Fibroblast of the aortic adventitia (primary cell): ENCODE results near the gene HBB. TPM values are rescaled to one million over a fixed set of nuclear protein-coding genes. Genes with fewer than 3 reads are reported as not detected.

ENCODE experiments used
- DNase-seq: peaks from one replicate; pipeline ENCODE4 v3.0.0-alpha.2; 2010; ENCODE audit warnings: low read depth
- H3K4me3 ChIP-seq: 2 replicates; pipeline ENCODE4 v1.5.1; 2011; ENCODE audit warnings: low read depth, mild to moderate bottlenecking, control low read depth, low read length, moderate library complexity
- total RNA-seq: library from RNA; depleted of rRNA; stranded (reverse); fragments of >200 nt; gene quantifications from 2 replicates; pipeline ENCODE4 v1.2.3, GENCODE V29; 2012; ENCODE audit warnings: low replicate concordance
- TF ChIP-seq, protein P1 (sequence below): IDR thresholded peaks from 2 replicates; pipeline ENCODE4 v1.5.1; 2011; ENCODE audit warnings: mild to moderate bottlenecking, low read length, control low read depth, inconsistent platforms; ENCODE audit not compliant: insufficient read depth

Gene HBB
- total RNA-seq, 1 donor: not detected

DNA sequence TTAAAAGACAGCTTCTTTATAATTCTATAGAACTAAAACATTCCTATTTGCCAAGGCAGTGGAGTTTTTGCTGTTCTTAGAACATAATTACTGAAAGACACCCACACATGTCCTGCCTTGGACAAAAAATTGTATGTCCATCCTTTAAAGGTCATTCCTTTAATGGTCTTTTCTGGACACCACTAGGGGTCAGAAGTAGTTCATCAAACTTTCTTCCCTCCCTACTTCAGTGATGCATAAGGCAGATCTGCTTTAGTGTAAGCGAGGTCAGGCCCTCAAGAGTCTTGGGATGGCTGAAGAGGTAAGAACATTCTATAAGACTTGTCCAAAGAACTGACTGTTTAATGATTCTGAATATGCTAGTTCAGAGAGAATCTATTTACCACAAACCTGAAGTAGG lies 22.1 kb downstream of the HBB start:
- TF ChIP-seq, protein P1, sequence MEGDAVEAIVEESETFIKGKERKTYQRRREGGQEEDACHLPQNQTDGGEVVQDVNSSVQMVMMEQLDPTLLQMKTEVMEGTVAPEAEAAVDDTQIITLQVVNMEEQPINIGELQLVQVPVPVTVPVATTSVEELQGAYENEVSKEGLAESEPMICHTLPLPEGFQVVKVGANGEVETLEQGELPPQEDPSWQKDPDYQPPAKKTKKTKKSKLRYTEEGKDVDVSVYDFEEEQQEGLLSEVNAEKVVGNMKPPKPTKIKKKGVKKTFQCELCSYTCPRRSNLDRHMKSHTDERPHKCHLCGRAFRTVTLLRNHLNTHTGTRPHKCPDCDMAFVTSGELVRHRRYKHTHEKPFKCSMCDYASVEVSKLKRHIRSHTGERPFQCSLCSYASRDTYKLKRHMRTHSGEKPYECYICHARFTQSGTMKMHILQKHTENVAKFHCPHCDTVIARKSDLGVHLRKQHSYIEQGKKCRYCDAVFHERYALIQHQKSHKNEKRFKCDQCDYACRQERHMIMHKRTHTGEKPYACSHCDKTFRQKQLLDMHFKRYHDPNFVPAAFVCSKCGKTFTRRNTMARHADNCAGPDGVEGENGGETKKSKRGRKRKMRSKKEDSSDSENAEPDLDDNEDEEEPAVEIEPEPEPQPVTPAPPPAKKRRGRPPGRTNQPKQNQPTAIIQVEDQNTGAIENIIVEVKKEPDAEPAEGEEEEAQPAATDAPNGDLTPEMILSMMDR: peak; percentile 69
- peak; percentile 88 for DNase-seq
- no peak overlapping the region for H3K4me3 ChIP-seq

DNA sequence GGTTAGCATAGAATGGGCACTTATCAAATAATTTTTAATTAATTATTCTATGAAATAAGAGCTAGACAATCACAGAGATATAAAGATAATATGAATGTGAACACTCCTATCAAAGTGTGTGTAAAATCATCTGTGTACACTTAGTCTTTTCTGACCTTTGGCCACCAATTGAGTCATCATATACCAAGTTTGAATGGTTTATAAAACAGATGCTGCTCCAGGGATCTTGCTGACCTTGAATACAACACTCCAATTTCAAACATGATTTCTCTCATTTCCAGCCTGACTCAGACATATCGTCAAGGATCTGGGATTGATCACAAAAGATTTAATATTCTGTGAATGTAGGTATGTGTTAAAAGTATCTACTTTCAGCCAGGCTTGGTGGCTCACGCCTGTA lies 23.5 kb downstream of the HBB start:
- DNase-seq: no peak
- no peak overlapping the region for H3K4me3 ChIP-seq
- TF ChIP-seq, protein P1: no peak

DNA sequence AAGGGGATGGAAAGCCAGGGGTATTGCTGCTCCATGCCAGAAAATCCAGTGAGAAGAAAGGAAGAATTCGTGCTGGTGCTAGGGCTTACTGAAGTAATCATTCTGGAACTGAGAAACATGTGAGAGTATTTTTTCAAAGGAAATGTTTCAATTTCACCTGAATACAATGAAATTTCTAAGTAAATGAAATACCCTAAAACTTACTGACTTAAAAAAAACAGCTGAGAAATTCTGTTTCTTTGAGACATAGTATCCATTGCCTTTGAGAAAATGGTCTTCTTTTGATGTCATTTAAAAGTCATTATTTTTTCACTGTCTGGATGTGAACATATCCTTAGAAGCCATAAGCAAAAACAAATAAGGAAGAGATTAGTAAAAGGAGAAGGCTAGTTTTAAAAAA lies 26.3 kb downstream of the HBB start, which contains the start of gene OR51V1:
Gene OR51V1 (minus strand): TSS at position 101 of the 400 bp plus-strand sequence. CDS start 0 bp downstream, at position 101.
- no peak for DNase-seq
- TF ChIP-seq, protein P1: no peak
- H3K4me3 ChIP-seq: no peak within 1 kb of the TSS

DNA sequence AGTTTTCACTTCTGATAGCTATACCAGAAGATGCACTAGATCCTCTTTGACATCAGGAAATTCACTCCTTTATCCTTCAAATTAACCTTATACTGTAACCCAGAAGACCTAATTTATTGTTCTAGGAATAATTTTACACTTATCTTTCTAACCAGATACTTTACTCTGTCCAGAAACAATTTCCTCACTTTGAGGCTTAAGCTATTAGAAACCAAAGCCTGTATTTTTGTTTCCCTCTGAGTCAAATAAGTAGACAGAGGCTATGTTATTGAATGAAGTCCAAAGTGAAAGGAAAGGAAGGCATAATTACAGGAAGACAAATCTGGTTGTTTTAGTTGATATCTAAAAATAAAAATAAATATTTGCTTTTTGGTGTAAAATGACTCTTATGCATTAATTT lies 28.6 kb downstream of the HBB start:
- DNase-seq: no peak

DNA sequence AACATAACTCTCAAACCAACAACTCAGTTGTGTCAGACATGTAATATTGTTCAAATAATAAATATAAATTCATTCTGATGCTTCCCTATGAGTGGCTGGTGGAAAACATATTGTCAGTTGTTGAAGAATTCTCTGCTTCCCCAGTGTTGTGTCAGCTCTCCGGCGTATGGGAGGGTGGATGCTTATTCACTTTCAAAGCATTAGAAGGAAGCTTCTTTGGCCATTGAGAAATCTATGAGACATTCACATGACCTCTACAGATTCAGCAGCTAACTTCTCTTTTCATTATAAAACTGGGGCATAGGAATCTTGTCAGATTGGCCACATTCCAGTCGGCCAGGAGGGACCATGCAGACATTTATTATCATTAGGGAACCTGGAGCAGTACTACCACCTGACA lies 29.3 kb downstream of the HBB start:
- H3K4me3 ChIP-seq: no peak overlapping the region
- TF ChIP-seq, protein P1: no peak
- no peak for DNase-seq

More for the DNA sequence above, 28.6 kb downstream of the HBB start:
- no peak overlapping the region for H3K4me3 ChIP-seq
- TF ChIP-seq, protein P1: no peak

DNA sequence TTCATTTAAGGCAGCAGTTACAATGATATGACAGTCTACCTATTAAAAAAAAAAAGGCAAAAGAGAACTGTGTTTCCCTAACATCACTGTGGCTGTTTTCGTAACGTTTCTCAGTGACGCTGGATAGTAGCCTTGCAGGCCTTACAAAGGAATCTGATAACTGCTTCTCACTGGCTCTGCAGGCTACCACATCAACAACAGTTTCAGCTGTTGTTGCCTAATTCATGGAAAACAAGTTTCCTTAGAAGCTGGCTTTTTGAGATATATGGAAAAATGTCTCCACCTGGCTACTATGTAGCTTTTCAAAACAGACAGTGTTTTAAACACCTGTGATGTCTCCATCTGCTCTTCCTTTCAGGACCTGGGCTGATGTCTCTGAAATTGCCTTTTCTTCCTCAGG lies 30.1 kb downstream of the HBB start:
- TF ChIP-seq, protein P1: no peak
- H3K4me3 ChIP-seq: no peak overlapping the region
- DNase-seq: no peak

DNA sequence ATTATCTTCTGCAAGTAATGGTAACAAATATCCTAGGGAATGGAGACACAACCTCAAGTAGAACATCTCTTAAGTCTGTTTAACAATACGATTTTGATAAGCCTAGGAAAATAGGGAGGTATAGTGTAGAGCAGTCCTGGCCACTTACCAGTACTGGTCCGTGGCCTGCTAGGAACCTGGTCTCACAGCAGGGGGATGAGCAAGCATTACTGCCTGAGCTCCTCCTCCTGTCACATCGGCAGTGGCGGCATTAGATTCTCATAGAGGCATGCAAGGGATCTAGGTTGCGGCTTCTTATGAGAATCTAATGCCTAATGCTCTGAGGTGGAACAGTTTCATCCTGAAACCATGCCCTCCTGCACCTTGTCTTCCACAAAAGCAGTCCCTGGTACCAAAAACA lies 30.8 kb downstream of the HBB start:
- no peak for DNase-seq
- TF ChIP-seq, protein P1: no peak
- no peak overlapping the region for H3K4me3 ChIP-seq
